Mesendoderm (in vitro differentiated cells): ENCODE results near the gene KCNC2.

ENCODE experiments used
- DNase-seq: peaks from one replicate; pipeline ENCODE4 v3.0.0; 2013
- H2AK5ac ChIP-seq: 2 replicates; pipeline ENCODE4 v1.6.1; 2013; ENCODE audit warnings: low read length, inconsistent platforms
- H2BK120ac ChIP-seq: 2 replicates; pipeline ENCODE4 v1.6.1; 2013; ENCODE audit warnings: low read depth, mild to moderate bottlenecking, low read length, moderate library complexity, mixed read lengths
- H2BK15ac ChIP-seq: replicated peaks from 2 replicates; pipeline ENCODE4 v1.6.1; 2013; ENCODE audit warnings: low read depth, mild to moderate bottlenecking, moderate library complexity
- H2BK5ac ChIP-seq: 2 replicates; pipeline ENCODE4 v1.6.1; 2013; ENCODE audit warnings: low read length, inconsistent platforms
- H3K18ac ChIP-seq: 2 replicates; pipeline ENCODE4 v1.6.1; 2013; ENCODE audit warnings: mild to moderate bottlenecking, low read length, mixed read lengths
- H3K23ac ChIP-seq: one replicate; pipeline ENCODE4 v1.6.1; 2013; ENCODE audit warnings: low read length
- H3K27ac ChIP-seq: 2 replicates; pipeline ENCODE4 v1.5.1; 2013; ENCODE audit warnings: low read depth, mild to moderate bottlenecking, inconsistent platforms, low read length, moderate library complexity
- H3K27me3 ChIP-seq: 2 replicates; pipeline ENCODE4 v1.6.1; 2013; ENCODE audit warnings: low read length, control low read depth, mild to moderate bottlenecking, inconsistent platforms; ENCODE audit not compliant: insufficient read depth, poor library complexity
- H3K36me3 ChIP-seq: 2 replicates; pipeline ENCODE4 v1.6.1; 2013; ENCODE audit warnings: low read length, inconsistent platforms; ENCODE audit not compliant: control insufficient read depth, insufficient read depth
- H3K4ac ChIP-seq: one replicate; pipeline ENCODE4 v1.6.1; 2013; ENCODE audit warnings: low read depth, mild to moderate bottlenecking, low read length, moderate library complexity
- H3K4me1 ChIP-seq: 2 replicates; pipeline ENCODE4 v1.6.1; 2013; ENCODE audit warnings: low read depth, low read length, inconsistent platforms; ENCODE audit not compliant: control insufficient read depth
- H3K4me2 ChIP-seq: 2 replicates; pipeline ENCODE4 v1.6.1; 2013; ENCODE audit warnings: low read length
- H3K4me3 ChIP-seq: 2 replicates; pipeline ENCODE4 v1.5.1; 2013; ENCODE audit warnings: mild to moderate bottlenecking, low read length
- H3K56ac ChIP-seq: one replicate; pipeline ENCODE4 v1.6.1; 2013; ENCODE audit warnings: low read length
- H3K79me1 ChIP-seq: 2 replicates; pipeline ENCODE4 v1.6.1; 2013; ENCODE audit warnings: low read length, inconsistent platforms
- H3K79me2 ChIP-seq: 2 replicates; pipeline ENCODE4 v1.6.1; 2013; ENCODE audit warnings: mild to moderate bottlenecking, low read length; ENCODE audit not compliant: control insufficient read depth, insufficient read depth
- H3K9ac ChIP-seq: 2 replicates; pipeline ENCODE4 v1.6.1; 2013; ENCODE audit warnings: low read length, inconsistent platforms
- H4K5ac ChIP-seq: one replicate; pipeline ENCODE4 v1.6.1; 2013; ENCODE audit warnings: low read length
- H4K8ac ChIP-seq: one replicate; pipeline ENCODE4 v1.6.1; 2013; ENCODE audit warnings: low read depth, mild to moderate bottlenecking, control low read depth, low read length, moderate library complexity
- WGBS: extraction: QIAGEN DNeasy Blood & Tissue Kit; methylation state at CpG from one replicate; pipeline ENCODE4 v1.1.7; 2013; ENCODE audit warnings: low lambda C conversion rate, missing lambda C conversion rate; ENCODE audit not compliant: insufficient coverage; ENCODE audit errors: extremely low coverage; 5-methylcytosine and 5-hydroxymethylcytosine counted together

KCNC2 gene

GRCh38 chr12:75048767-75049166 lies 160.9 kb downstream of the KCNC2 start:
- Histone ChIP-seq H3K27ac (no peak overlapping the region), H3K79me1 (no peaks in the 10 kb centered on the region), H2BK5ac (no peak overlapping the region), H3K18ac (no peak overlapping the region), H3K36me3 (no peaks in the 10 kb centered on the region), H3K9ac (no peak overlapping the region), H4K5ac (no peak overlapping the region), H2BK15ac (no peak overlapping the region), H3K4me1 (no peaks in the 10 kb centered on the region), H3K79me2 (no peaks in the 10 kb centered on the region), H3K4ac (no peak overlapping the region), H4K8ac (no peak overlapping the region), H2AK5ac (no peak overlapping the region), H3K27me3 (no peaks in the 10 kb centered on the region), H3K4me2 (no peak overlapping the region), H3K56ac (no peak overlapping the region), H3K23ac (no peak overlapping the region), H2BK120ac (no peak overlapping the region), H3K4me3 (no peak overlapping the region)
- DNase-seq: no peak
- WGBS: no CpG with 5 or more reads among the region's 2 CpGs

GRCh38 chr12:75047885-75048525 lies 161.6 kb downstream of the KCNC2 start:
- Histone ChIP-seq H3K79me1 (no peaks in the 10 kb centered on the region), H2BK15ac (no peak overlapping the region), H2AK5ac (no peak overlapping the region), H3K4me3 (no peak overlapping the region), H2BK120ac (no peak overlapping the region), H3K4me2 (no peak overlapping the region), H3K4ac (no peak overlapping the region), H3K27ac (no peak overlapping the region), H4K5ac (no peak overlapping the region), H2BK5ac (no peak overlapping the region), H3K18ac (no peak overlapping the region), H3K27me3 (no peaks in the 10 kb centered on the region), H3K79me2 (no peaks in the 10 kb centered on the region), H3K56ac (no peak overlapping the region), H3K23ac (no peak overlapping the region), H3K9ac (no peak overlapping the region), H4K8ac (no peak overlapping the region), H3K36me3 (no peaks in the 10 kb centered on the region), H3K4me1 (no peaks in the 10 kb centered on the region)
- DNase-seq: no peak
- WGBS: no CpG with 5 or more reads among the region's 10 CpGs

GRCh38 chr12:75042125-75042524 lies 167.5 kb downstream of the KCNC2 start:
- H3K79me1 ChIP-seq: no peaks in the 10 kb centered on the region
- H4K8ac ChIP-seq: no peak overlapping the region
- no peaks in the 10 kb centered on the region for H3K36me3 ChIP-seq
- H3K4me3 ChIP-seq: no peak overlapping the region
- no peak overlapping the region for H3K4ac ChIP-seq
- H3K9ac ChIP-seq: no peak overlapping the region
- H3K23ac ChIP-seq: no peak overlapping the region
- no peak overlapping the region for H3K56ac ChIP-seq
- no peak overlapping the region for H3K27ac ChIP-seq
- no peak overlapping the region for H2AK5ac ChIP-seq
- WGBS: no CpG with 5 or more reads among the region's 2 CpGs
- H3K18ac ChIP-seq: no peak overlapping the region
- no peak overlapping the region for H2BK15ac ChIP-seq
- no peak overlapping the region for H2BK5ac ChIP-seq
- no peak overlapping the region for H4K5ac ChIP-seq
- H3K27me3 ChIP-seq: no peaks in the 10 kb centered on the region
- no peak overlapping the region for H3K4me2 ChIP-seq
- no peaks in the 10 kb centered on the region for H3K4me1 ChIP-seq
- no peaks in the 10 kb centered on the region for H3K79me2 ChIP-seq
- H2BK120ac ChIP-seq: no peak overlapping the region
- no peak for DNase-seq

- no peak overlapping the region for H2AK5ac ChIP-seq
- WGBS: no CpG with 5 or more reads among the region's 4 CpGs
- no peak overlapping the region for H3K4ac ChIP-seq
- H4K8ac ChIP-seq: no peak overlapping the region
- H4K5ac ChIP-seq: no peak overlapping the region
- H3K4me2 ChIP-seq: no peak overlapping the region
- H3K23ac ChIP-seq: no peak overlapping the region
- H3K18ac ChIP-seq: no peak overlapping the region
- no peaks in the 10 kb centered on the region for H3K79me2 ChIP-seq
- no peak overlapping the region for H3K9ac ChIP-seq
- H3K4me1 ChIP-seq: no peaks in the 10 kb centered on the region
- no peak overlapping the region for H2BK5ac ChIP-seq
- no peak for DNase-seq
- no peak overlapping the region for H3K27ac ChIP-seq
- H2BK15ac ChIP-seq: no peak overlapping the region
- no peaks in the 10 kb centered on the region for H3K27me3 ChIP-seq
- H3K4me3 ChIP-seq: no peak overlapping the region
- H3K56ac ChIP-seq: no peak overlapping the region
- H2BK120ac ChIP-seq: no peak overlapping the region
- no peaks in the 10 kb centered on the region for H3K36me3 ChIP-seq
- no peaks in the 10 kb centered on the region for H3K79me1 ChIP-seq
Measured at GRCh38 chr12:75041472-75041871, 168.2 kb downstream of the KCNC2 start.

- Histone ChIP-seq H3K79me2 (no peaks in the 10 kb centered on the region), H2BK15ac (no peak overlapping the region), H3K9ac (no peak overlapping the region), H3K27me3 (no peaks in the 10 kb centered on the region), H3K4ac (no peak overlapping the region), H3K79me1 (no peaks in the 10 kb centered on the region), H3K4me3 (no peak overlapping the region), H3K36me3 (no peaks in the 10 kb centered on the region), H4K5ac (no peak overlapping the region), H3K18ac (no peak overlapping the region), H3K23ac (no peak overlapping the region), H3K27ac (no peak overlapping the region), H2AK5ac (no peak overlapping the region), H3K56ac (no peak overlapping the region), H3K4me2 (no peak overlapping the region), H2BK120ac (no peak overlapping the region), H3K4me1 (no peaks in the 10 kb centered on the region), H2BK5ac (no peak overlapping the region), H4K8ac (no peak overlapping the region)
- DNase-seq: peak; percentile 29
- no CpG with 5 or more reads among the region's 9 CpGs for WGBS
Measured at GRCh38 chr12:75020068-75020557, 189.5 kb downstream of the KCNC2 start.

- Histone ChIP-seq H3K79me1 (no peaks in the 10 kb centered on the region), H3K9ac (no peak overlapping the region), H3K4me3 (no peak overlapping the region), H3K4me1 (no peaks in the 10 kb centered on the region), H2BK120ac (no peak overlapping the region), H3K27me3 (no peaks in the 10 kb centered on the region), H3K23ac (no peak overlapping the region), H3K79me2 (no peaks in the 10 kb centered on the region), H4K5ac (no peak overlapping the region), H2AK5ac (no peak overlapping the region), H3K18ac (no peak overlapping the region), H3K27ac (no peak overlapping the region), H3K4me2 (no peak overlapping the region), H3K56ac (no peak overlapping the region), H3K4ac (no peak overlapping the region), H4K8ac (no peak overlapping the region), H3K36me3 (no peaks in the 10 kb centered on the region), H2BK15ac (no peak overlapping the region), H2BK5ac (no peak overlapping the region)
- WGBS: no CpG with 5 or more reads among the region's 4 CpGs
- no peak for DNase-seq
Measured at GRCh38 chr12:75011120-75011519, 198.5 kb downstream of the KCNC2 start.
